Trophoblast cell (in vitro differentiated cells and primary cell): ENCODE results near the gene TUBA1B.

ENCODE experiments used
- DNase-seq, 2 donors: peaks; one replicate each; pipeline ENCODE4 v3.0.0-alpha.2; 2016
- H2AFZ ChIP-seq: 2 replicates; pipeline ENCODE4 v1.6.1; 2013; ENCODE audit warnings: low read length, moderate library complexity, mild to moderate bottlenecking; ENCODE audit not compliant: insufficient read depth, poor library complexity
- H2AK5ac ChIP-seq: 2 replicates; pipeline ENCODE4 v1.6.1; 2013; ENCODE audit warnings: mild to moderate bottlenecking, low read length
- H2BK120ac ChIP-seq: 2 replicates; pipeline ENCODE4 v1.6.1; 2013; ENCODE audit warnings: low read length, mild to moderate bottlenecking, moderate library complexity; ENCODE audit not compliant: insufficient read depth, poor library complexity
- H2BK12ac ChIP-seq: 2 replicates; pipeline ENCODE4 v1.6.1; 2013; ENCODE audit warnings: mild to moderate bottlenecking, low read length, moderate library complexity
- H2BK5ac ChIP-seq: 2 replicates; pipeline ENCODE4 v1.6.1; 2013; ENCODE audit warnings: low read length, low read depth, moderate library complexity, mild to moderate bottlenecking; ENCODE audit not compliant: poor library complexity
- H3K14ac ChIP-seq: 2 replicates; pipeline ENCODE4 v1.6.1; 2013; ENCODE audit warnings: mild to moderate bottlenecking, low read length
- H3K18ac ChIP-seq: 2 replicates; pipeline ENCODE4 v1.6.1; 2013; ENCODE audit warnings: mild to moderate bottlenecking, low read length
- H3K23ac ChIP-seq: 2 replicates; pipeline ENCODE4 v1.6.1; 2013; ENCODE audit warnings: low read length
- H3K27ac ChIP-seq: 2 replicates; pipeline ENCODE4 v1.5.1; 2013; ENCODE audit warnings: low read depth, mild to moderate bottlenecking, inconsistent platforms, low read length, moderate library complexity
- H3K27me3 ChIP-seq: 2 replicates; pipeline ENCODE4 v1.6.1; 2013; ENCODE audit warnings: inconsistent platforms, mild to moderate bottlenecking, low read length, moderate library complexity; ENCODE audit not compliant: insufficient read depth
- H3K36me3 ChIP-seq, 2 experiments: 1 replicate in 1 of 2; 2 replicates in 1 of 2; pipeline ENCODE4 v1.6.1; 2013; ENCODE audit warnings: low read length in 2 of 2, mild to moderate bottlenecking in 2 of 2, moderate library complexity in 1 of 2; ENCODE audit not compliant: insufficient read depth in 2 of 2, control insufficient read depth in 1 of 2
- H3K4ac ChIP-seq: 2 replicates; pipeline ENCODE4 v1.6.1; 2013; ENCODE audit warnings: low read depth, mild to moderate bottlenecking, low read length, moderate library complexity
- H3K4me1 ChIP-seq, 2 experiments: 1 replicate in 1 of 2; 2 replicates in 1 of 2; pipeline ENCODE4 v1.6.1; 2013; ENCODE audit warnings: low read length in 2 of 2, mild to moderate bottlenecking in 2 of 2, moderate library complexity in 1 of 2; ENCODE audit not compliant: insufficient read depth in 2 of 2, control insufficient read depth in 1 of 2
- H3K4me2 ChIP-seq: 2 replicates; pipeline ENCODE4 v1.6.1; 2013; ENCODE audit warnings: inconsistent platforms, mild to moderate bottlenecking, low read length, moderate library complexity
- H3K4me3 ChIP-seq: 2 replicates; pipeline ENCODE4 v1.5.1; 2013; ENCODE audit warnings: mild to moderate bottlenecking, low read depth, low read length, inconsistent platforms
- H3K79me1 ChIP-seq: one replicate; pipeline ENCODE4 v1.6.1; 2013; ENCODE audit warnings: low read length
- H3K79me2 ChIP-seq: 2 replicates; pipeline ENCODE4 v1.6.1; 2013; ENCODE audit warnings: low read length, mild to moderate bottlenecking; ENCODE audit not compliant: control insufficient read depth, insufficient read depth, poor library complexity
- H3K9ac ChIP-seq: 2 replicates; pipeline ENCODE4 v1.6.1; 2013; ENCODE audit warnings: mild to moderate bottlenecking, low read length
- H3K9me3 ChIP-seq: 2 replicates; pipeline ENCODE4 v1.6.1; 2013; ENCODE audit warnings: low read depth, mild to moderate bottlenecking, control low read depth, inconsistent platforms, low read length; ENCODE audit not compliant: insufficient read depth
- H4K12ac ChIP-seq: 2 replicates; pipeline ENCODE4 v1.6.1; 2013; ENCODE audit warnings: low read depth, mild to moderate bottlenecking, low read length, moderate library complexity
- H4K8ac ChIP-seq: 2 replicates; pipeline ENCODE4 v1.6.1; 2013; ENCODE audit warnings: low read depth, mild to moderate bottlenecking, low read length, moderate library complexity
- H4K91ac ChIP-seq: one replicate; pipeline ENCODE4 v1.6.1; 2013; ENCODE audit warnings: low read depth, mild to moderate bottlenecking, low read length, moderate library complexity
- WGBS: extraction: QIAGEN DNeasy Blood & Tissue Kit; methylation state at CpG from one replicate; pipeline ENCODE4 v1.1.7; 2013; ENCODE audit warnings: missing lambda C conversion rate; ENCODE audit not compliant: insufficient read length, insufficient coverage; ENCODE audit errors: extremely low coverage; 5-methylcytosine and 5-hydroxymethylcytosine counted together

Gene TUBA1B

DNA sequence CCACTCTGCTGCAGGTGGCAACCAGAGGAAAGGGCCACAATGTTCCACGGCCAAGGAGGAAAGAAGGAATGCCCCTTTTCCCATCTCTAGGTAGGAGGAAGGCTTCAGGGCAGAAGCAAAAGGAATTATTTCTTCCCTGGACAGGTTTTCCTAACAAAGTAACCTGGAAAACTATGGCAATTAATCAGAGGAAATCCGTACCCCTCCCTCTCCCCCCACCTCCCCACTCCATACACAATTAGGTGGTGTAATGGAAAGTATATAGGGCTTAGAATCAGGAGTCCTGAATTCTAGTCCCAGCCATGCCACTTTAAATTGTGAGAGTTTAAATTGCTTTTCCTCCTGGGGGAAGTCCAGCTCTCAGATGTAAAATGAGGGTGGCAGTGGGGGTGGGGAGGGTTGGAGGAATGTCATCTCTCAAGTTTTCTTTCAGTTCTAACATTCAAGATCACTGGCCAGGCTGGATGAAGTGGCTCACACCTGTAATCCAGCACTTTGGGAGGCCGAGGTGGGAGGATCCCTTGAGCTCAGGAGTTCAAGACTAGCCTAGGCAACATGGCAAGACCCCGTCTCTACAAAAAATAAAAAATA, 38.3 kb downstream of the TUBA1B start:
- no peak overlapping the region for H2BK5ac ChIP-seq
- H3K14ac ChIP-seq, result no peak overlapping the region
- no peak overlapping the region for H2AK5ac ChIP-seq
- H3K27me3 ChIP-seq, result peaks cover 70% of the 10 kb centered on the region
- no peaks in the 10 kb centered on the region for H3K79me2 ChIP-seq
- no peak overlapping the region for H2BK12ac ChIP-seq
- H3K36me3 ChIP-seq, result peaks cover 12 to 17% of the 10 kb centered on the region in 2 experiments
- H3K4me2 ChIP-seq, result no peak overlapping the region
- H3K9ac ChIP-seq, result no peak overlapping the region
- H3K4ac ChIP-seq, result no peak overlapping the region
- H4K91ac ChIP-seq, result no peak overlapping the region
- no peak overlapping the region for H2AFZ ChIP-seq
- H3K79me1 ChIP-seq, result no peaks in the 10 kb centered on the region
- no peak overlapping the region for H4K8ac ChIP-seq
- no peak overlapping the region for H3K18ac ChIP-seq
- peak; percentile 47 to 54 for DNase-seq
- peaks cover 6% of the 10 kb centered on the region for H3K9me3 ChIP-seq
- H3K27ac ChIP-seq, result no peak overlapping the region
- no peak overlapping the region for H4K12ac ChIP-seq
- no peak overlapping the region for H3K4me3 ChIP-seq
- no peak overlapping the region for H2BK120ac ChIP-seq
- no peak overlapping the region for H3K23ac ChIP-seq
- WGBS, result no CpG with 5 or more reads among the region's 4 CpGs
- H3K4me1 ChIP-seq, result peaks cover 12 to 29% of the 10 kb centered on the region in 2 experiments

DNA sequence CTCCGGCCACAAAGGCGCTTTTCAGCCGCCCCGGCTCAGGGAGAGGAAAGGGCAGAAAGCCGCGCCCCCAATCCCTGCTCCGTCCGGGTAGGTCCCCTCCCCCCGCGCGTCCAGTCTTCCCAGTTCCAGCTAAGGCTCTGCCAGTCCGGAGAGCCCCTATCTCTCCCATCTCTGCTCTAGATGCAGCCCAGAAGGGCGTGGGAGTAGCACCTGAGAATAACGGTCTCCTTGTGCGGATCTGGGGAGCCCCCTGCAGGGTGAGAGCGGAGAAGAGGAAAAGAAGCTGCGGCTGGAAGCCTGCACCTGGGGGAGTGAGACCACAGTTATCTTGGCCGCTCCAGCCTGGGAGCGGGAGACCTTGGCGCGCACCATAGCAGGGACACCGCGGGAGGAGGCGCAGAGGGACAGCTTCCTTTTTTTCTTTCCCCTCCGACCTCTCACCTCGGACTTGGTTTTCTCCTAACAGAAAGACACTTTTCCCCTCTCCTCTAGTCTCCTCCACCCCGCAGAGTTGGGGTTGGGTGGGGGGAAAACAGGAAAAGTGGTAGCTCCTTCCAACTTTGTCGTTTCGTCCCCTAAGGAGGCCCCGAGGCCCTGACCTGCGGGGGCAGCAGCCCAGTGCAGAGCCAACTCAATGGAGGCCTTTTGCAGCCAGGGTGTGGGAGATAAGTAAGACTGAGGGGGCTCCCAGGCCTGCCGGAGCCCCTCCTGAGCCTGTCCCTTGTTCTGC, 38.9 kb downstream of the TUBA1B start:
- no peak overlapping the region for H2BK12ac ChIP-seq
- H2BK120ac ChIP-seq, result no peak overlapping the region
- no peaks in the 10 kb centered on the region for H3K79me1 ChIP-seq
- H3K23ac ChIP-seq, result no peak overlapping the region
- H2AK5ac ChIP-seq, result no peak overlapping the region
- no CpG with 5 or more reads among the region's 32 CpGs for WGBS
- H4K12ac ChIP-seq, result no peak overlapping the region
- H3K79me2 ChIP-seq, result no peaks in the 10 kb centered on the region
- no peak overlapping the region for H3K9ac ChIP-seq
- H2AFZ ChIP-seq, result no peak overlapping the region
- H4K8ac ChIP-seq, result no peak overlapping the region
- DNase-seq, result no peak
- H3K4me1 ChIP-seq, result peaks cover 12 to 29% of the 10 kb centered on the region in 2 experiments
- peak overlapping the region; percentile 5 for H3K4me2 ChIP-seq
- H3K27ac ChIP-seq, result no peak overlapping the region
- H2BK5ac ChIP-seq, result no peak overlapping the region
- no peak overlapping the region for H3K14ac ChIP-seq
- peaks cover 70% of the 10 kb centered on the region for H3K27me3 ChIP-seq
- H3K9me3 ChIP-seq, result peaks cover 6% of the 10 kb centered on the region
- no peak overlapping the region for H3K18ac ChIP-seq
- no peak overlapping the region for H3K4ac ChIP-seq
- H3K4me3 ChIP-seq, result no peak overlapping the region
- H3K36me3 ChIP-seq, result peaks cover 5 to 10% of the 10 kb centered on the region in 2 experiments
- H4K91ac ChIP-seq, result no peak overlapping the region

DNA sequence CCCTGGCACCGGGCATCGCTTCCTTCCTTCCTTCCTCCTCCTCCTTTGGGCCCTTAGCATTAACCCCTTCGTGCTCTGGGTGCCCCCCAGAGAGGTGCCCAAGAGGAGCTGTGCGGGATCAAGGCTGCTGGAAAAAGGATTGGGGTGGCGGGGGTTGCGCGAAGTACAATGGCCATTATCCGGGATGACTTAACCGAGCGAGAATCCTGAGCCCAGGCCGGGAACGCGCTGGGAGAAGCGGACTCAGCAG, 39.4 kb downstream of the TUBA1B start:
- Histone ChIP-seq H3K18ac (no peak overlapping the region), H3K9ac (no peak overlapping the region), H2BK12ac (no peak overlapping the region), H3K4me2 (peak overlapping the region; percentile 31), H2AFZ (no peak overlapping the region), H3K79me2 (no peaks in the 10 kb centered on the region), H4K12ac (no peak overlapping the region), H4K8ac (no peak overlapping the region), H3K23ac (no peak overlapping the region), H3K36me3 (peaks cover under 1 to 6% of the 10 kb centered on the region in 2 experiments), H3K4ac (no peak overlapping the region), H3K4me1 (peaks cover 12 to 29% of the 10 kb centered on the region in 2 experiments), H4K91ac (no peak overlapping the region), H3K27me3 (peaks cover 70% of the 10 kb centered on the region), H2BK120ac (no peak overlapping the region), H3K4me3 (no peak overlapping the region), H2BK5ac (no peak overlapping the region), H3K9me3 (peaks cover 6% of the 10 kb centered on the region), H3K14ac (no peak overlapping the region), H2AK5ac (no peak overlapping the region), H3K27ac (no peak overlapping the region), H3K79me1 (no peaks in the 10 kb centered on the region)
- peak in 1 of 2 donors; percentile 32 for DNase-seq
- WGBS, result no CpG with 5 or more reads among the region's 14 CpGs

DNA sequence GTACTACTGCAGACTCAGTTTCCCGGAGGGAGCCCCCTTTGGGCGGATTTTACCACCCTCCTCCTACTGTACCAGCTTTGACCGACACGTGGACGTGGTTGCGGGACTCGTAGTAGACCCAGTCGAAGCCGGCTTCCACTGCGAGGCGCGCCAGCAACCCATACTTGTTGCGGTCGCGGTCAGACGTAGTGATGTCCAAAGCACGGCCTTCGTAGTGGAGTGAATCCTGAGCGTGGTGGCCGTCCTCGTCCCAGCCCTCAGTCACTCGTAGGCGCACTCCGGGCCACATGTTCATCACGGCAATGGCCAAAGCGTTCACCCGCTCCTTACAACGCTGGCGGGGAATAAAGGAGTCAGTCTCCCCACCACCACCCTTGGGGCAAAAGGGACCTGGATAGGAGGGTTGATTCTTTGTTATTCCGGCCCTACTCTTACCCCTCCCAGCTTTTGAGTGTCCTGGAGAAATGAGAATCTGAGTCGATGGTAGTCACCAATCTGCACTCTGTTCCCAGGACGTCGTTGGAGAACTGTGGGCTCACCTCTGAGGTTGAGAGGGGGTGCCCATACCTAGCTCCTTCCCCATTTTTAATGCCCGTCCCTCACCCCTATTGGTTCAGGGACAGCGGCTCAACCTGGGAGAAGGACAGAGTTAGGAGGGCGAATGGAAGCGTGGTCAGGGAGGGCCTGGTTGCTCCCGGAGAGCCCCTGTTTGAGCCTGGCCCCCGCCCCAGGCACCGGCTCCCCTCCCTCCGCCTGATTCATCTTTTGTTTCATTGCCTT, 39.9 kb downstream of the TUBA1B start:
- peaks cover 70% of the 10 kb centered on the region for H3K27me3 ChIP-seq
- H3K4me3 ChIP-seq, result no peak overlapping the region
- H3K18ac ChIP-seq, result no peak overlapping the region
- H4K12ac ChIP-seq, result no peak overlapping the region
- peaks cover 0 to 2% of the 10 kb centered on the region in 2 experiments for H3K36me3 ChIP-seq
- H2BK12ac ChIP-seq, result no peak overlapping the region
- H3K27ac ChIP-seq, result no peak overlapping the region
- peaks cover 6% of the 10 kb centered on the region for H3K9me3 ChIP-seq
- H3K9ac ChIP-seq, result no peak overlapping the region
- no peak overlapping the region for H3K4me2 ChIP-seq
- H3K14ac ChIP-seq, result no peak overlapping the region
- H2BK120ac ChIP-seq, result no peak overlapping the region
- no peak for DNase-seq
- no peak overlapping the region for H3K4ac ChIP-seq
- H2AK5ac ChIP-seq, result no peak overlapping the region
- H2BK5ac ChIP-seq, result no peak overlapping the region
- no peaks in the 10 kb centered on the region for H3K79me1 ChIP-seq
- no CpG with 5 or more reads among the region's 41 CpGs for WGBS
- H3K4me1 ChIP-seq, result peaks cover 12 to 29% of the 10 kb centered on the region in 2 experiments
- H4K91ac ChIP-seq, result no peak overlapping the region
- H3K23ac ChIP-seq, result no peak overlapping the region
- no peak overlapping the region for H2AFZ ChIP-seq
- no peak overlapping the region for H4K8ac ChIP-seq
- H3K79me2 ChIP-seq, result no peaks in the 10 kb centered on the region
